Neuronal stem cell (in vitro differentiated cells): Measurements from ENCODE around the gene TBC1D10A.

ENCODE experiments used
- DNase-seq: peaks from one replicate; pipeline ENCODE4 v3.0.0-alpha.2; 2013; ENCODE audit warnings: low spot score
- H2AFZ ChIP-seq: one replicate; pipeline ENCODE4 v1.6.1; 2013; ENCODE audit warnings: mild to moderate bottlenecking, low read length, inconsistent platforms
- H2AK5ac ChIP-seq: 2 replicates; pipeline ENCODE4 v1.6.1; 2013; ENCODE audit warnings: low read depth, mild to moderate bottlenecking, inconsistent platforms, low read length, moderate library complexity, mixed read lengths
- H2BK120ac ChIP-seq: 2 replicates; pipeline ENCODE4 v1.6.1; 2013; ENCODE audit warnings: low read depth, mild to moderate bottlenecking, inconsistent platforms, low read length, moderate library complexity, mixed read lengths
- H2BK12ac ChIP-seq: one replicate; pipeline ENCODE4 v1.6.1; 2013; ENCODE audit warnings: low read length, inconsistent platforms
- H2BK15ac ChIP-seq: 2 replicates; pipeline ENCODE4 v1.6.1; 2013; ENCODE audit warnings: mild to moderate bottlenecking, low read length, inconsistent platforms, mixed read lengths
- H2BK5ac ChIP-seq: one replicate; pipeline ENCODE4 v1.6.1; 2013; ENCODE audit warnings: inconsistent platforms, mild to moderate bottlenecking, low read length, moderate library complexity
- H3K14ac ChIP-seq: one replicate; pipeline ENCODE4 v1.6.1; 2013; ENCODE audit warnings: low read length, inconsistent platforms
- H3K18ac ChIP-seq: 2 replicates; pipeline ENCODE4 v1.6.1; 2013; ENCODE audit warnings: low read length, inconsistent platforms
- H3K23ac ChIP-seq: 2 replicates; pipeline ENCODE4 v1.6.1; 2013; ENCODE audit warnings: low read depth, mild to moderate bottlenecking, mixed read lengths, low read length, inconsistent platforms; ENCODE audit not compliant: poor library complexity
- H3K27ac ChIP-seq: replicated peaks from 3 replicates; pipeline ENCODE4 v1.5.1; 2013; ENCODE audit warnings: low read length, inconsistent platforms
- H3K27me3 ChIP-seq, 3 experiments: 2 replicates each; pipeline ENCODE4 v1.6.1; 2013; ENCODE audit warnings: low read length in 3 of 3, mild to moderate bottlenecking in 2 of 3, inconsistent platforms in 1 of 3, low read depth in 1 of 3, mixed read lengths in 1 of 3, moderate library complexity in 1 of 3; ENCODE audit not compliant: control insufficient read depth in 3 of 3, insufficient read depth in 3 of 3
- H3K36me3 ChIP-seq, 2 donors: replicated peaks in 1 of 2; 2 replicates each; pipeline ENCODE4 v1.6.1; 2013; ENCODE audit warnings: low read length in 2 of 2; ENCODE audit not compliant: control insufficient read depth in 2 of 2, insufficient read depth in 2 of 2
- H3K4ac ChIP-seq: 2 replicates; pipeline ENCODE4 v1.6.1; 2013; ENCODE audit warnings: inconsistent platforms, mild to moderate bottlenecking, low read length, moderate library complexity
- H3K4me1 ChIP-seq, 2 donors: 1 replicate in 1 of 2; 2 replicates in 1 of 2; pipeline ENCODE4 v1.6.1; 2013; ENCODE audit warnings: low read length in 2 of 2, low read depth in 1 of 2; ENCODE audit not compliant: control insufficient read depth in 2 of 2, insufficient read depth in 1 of 2
- H3K4me2 ChIP-seq: one replicate; pipeline ENCODE4 v1.6.1; 2013; ENCODE audit warnings: mild to moderate bottlenecking, low read length, inconsistent platforms; ENCODE audit not compliant: insufficient read depth, poor library complexity, severe bottlenecking
- H3K4me3 ChIP-seq, 2 donors: 2 replicates each; pipeline ENCODE4 v1.5.1; 2013; ENCODE audit warnings: low read length in 2 of 2, mild to moderate bottlenecking in 2 of 2, inconsistent platforms in 1 of 2, moderate library complexity in 1 of 2
- H3K79me1 ChIP-seq: one replicate; pipeline ENCODE4 v1.6.1; 2013; ENCODE audit warnings: low read depth, mild to moderate bottlenecking, inconsistent platforms, low read length, moderate library complexity
- H3K9ac ChIP-seq: one replicate; pipeline ENCODE4 v1.6.1; 2013; ENCODE audit warnings: mild to moderate bottlenecking, low read depth, low read length, inconsistent platforms; ENCODE audit not compliant: poor library complexity
- H3K9me3 ChIP-seq, 2 donors: replicated peaks in 1 of 2; 2 replicates each; pipeline versions ENCODE3 to v1.6.1; 2013; ENCODE audit warnings: low read length in 2 of 2, mild to moderate bottlenecking in 2 of 2, inconsistent platforms in 1 of 2, low read depth in 1 of 2, mixed read lengths in 1 of 2, moderate library complexity in 1 of 2; ENCODE audit not compliant: control insufficient read depth in 2 of 2, insufficient read depth in 1 of 2
- H4K8ac ChIP-seq: one replicate; pipeline ENCODE4 v1.6.1; 2013; ENCODE audit warnings: low read depth, mild to moderate bottlenecking, inconsistent platforms, low read length, moderate library complexity
- H4K91ac ChIP-seq: one replicate; pipeline ENCODE4 v1.6.1; 2013; ENCODE audit warnings: low read length, low read depth, mild to moderate bottlenecking, inconsistent platforms; ENCODE audit not compliant: poor library complexity
- WGBS, 2 donors: extraction: QIAGEN DNeasy Blood & Tissue Kit; methylation state at CpG; one replicate each; pipeline ENCODE4 v1.1.7; 2013; ENCODE audit warnings: missing lambda C conversion rate in 2 of 2, mixed read lengths in 1 of 2; ENCODE audit not compliant: insufficient read length in 2 of 2, insufficient replicate concordance in 1 of 2; ENCODE audit errors: extremely low coverage in 2 of 2; 5-methylcytosine and 5-hydroxymethylcytosine counted together

TBC1D10A gene

GRCh38 chr22:30372915-30373314 lies 46.2 kb upstream of the TBC1D10A start:
- no peak overlapping the region for H2AFZ ChIP-seq
- H3K79me1 ChIP-seq = peaks cover 2% of the 10 kb centered on the region
- H2AK5ac ChIP-seq = no peak overlapping the region
- no peak for DNase-seq
- no peaks in the 10 kb centered on the region for H3K27me3 ChIP-seq
- no peak overlapping the region for H3K14ac ChIP-seq
- no peak overlapping the region for H3K4ac ChIP-seq
- H4K8ac ChIP-seq = no peak overlapping the region
- H3K9me3 ChIP-seq = no peaks in the 10 kb centered on the region
- no peak overlapping the region for H4K91ac ChIP-seq
- peaks cover 2 to 6% of the 10 kb centered on the region in 2 donors for H3K4me1 ChIP-seq
- no peak overlapping the region for H2BK5ac ChIP-seq
- no peak overlapping the region for H3K9ac ChIP-seq
- no peak overlapping the region for H3K4me3 ChIP-seq
- no peak overlapping the region for H3K18ac ChIP-seq
- H3K4me2 ChIP-seq = no peak overlapping the region
- no CpG with 5 or more reads among the region's 8 CpGs for WGBS, 2 donors
- no peak overlapping the region for H2BK12ac ChIP-seq
- H3K36me3 ChIP-seq = peaks cover 12 to 17% of the 10 kb centered on the region in 2 donors
- H3K23ac ChIP-seq = peak overlapping the region; percentile 6
- no peak overlapping the region for H2BK15ac ChIP-seq
- no peak overlapping the region for H3K27ac ChIP-seq
- no peak overlapping the region for H2BK120ac ChIP-seq

- Histone ChIP-seq H3K23ac (peak overlapping the region; percentile 38), H3K4me3 (no peak overlapping the region), H3K27me3 (no peaks in the 10 kb centered on the region), H2BK15ac (no peak overlapping the region), H2BK5ac (no peak overlapping the region), H3K9me3 (no peaks in the 10 kb centered on the region), H4K8ac (no peak overlapping the region), H4K91ac (peak overlapping the region; percentile 14), H2AK5ac (no peak overlapping the region), H2AFZ (no peak overlapping the region), H2BK120ac (no peak overlapping the region), H3K4ac (no peak overlapping the region), H3K27ac (no peak overlapping the region), H3K4me1 (peaks cover 2 to 6% of the 10 kb centered on the region in 2 donors), H3K79me1 (peaks cover 2% of the 10 kb centered on the region), H3K4me2 (no peak overlapping the region), H2BK12ac (peak overlapping the region; percentile 23), H3K14ac (peak overlapping the region; percentile 77), H3K18ac (peak overlapping the region; percentile 23), H3K9ac (no peak overlapping the region), H3K36me3 (peaks cover 8 to 9% of the 10 kb centered on the region in 2 donors)
- no peak for DNase-seq
- no CpG with 5 or more reads among the region's 13 CpGs for WGBS, 2 donors
Observed at GRCh38 chr22:30371981-30372380, 45.2 kb upstream of the TBC1D10A start.

- Histone ChIP-seq H2BK5ac (no peak overlapping the region), H3K9ac (no peak overlapping the region), H3K4me3 (no peak overlapping the region), H3K14ac (no peak overlapping the region), H2BK120ac (no peak overlapping the region), H3K27ac (no peak overlapping the region), H3K27me3 (no peaks in the 10 kb centered on the region), H4K91ac (no peak overlapping the region), H3K4me1 (peaks cover 2 to 6% of the 10 kb centered on the region in 2 donors), H2BK15ac (no peak overlapping the region), H3K23ac (no peak overlapping the region), H2AFZ (no peak overlapping the region), H2AK5ac (no peak overlapping the region), H3K4ac (no peak overlapping the region), H2BK12ac (no peak overlapping the region), H4K8ac (no peak overlapping the region), H3K18ac (no peak overlapping the region), H3K9me3 (no peaks in the 10 kb centered on the region), H3K79me1 (peaks cover 2% of the 10 kb centered on the region), H3K36me3 (peaks cover 3 to 9% of the 10 kb centered on the region in 2 donors), H3K4me2 (no peak overlapping the region)
- no CpG with 5 or more reads among the region's 9 CpGs for WGBS, 2 donors
- no peak for DNase-seq
Observed at GRCh38 chr22:30371321-30371720, 44.6 kb upstream of the TBC1D10A start.

- peaks cover 2 to 6% of the 10 kb centered on the region in 2 donors for H3K4me1 ChIP-seq
- peak overlapping the region; percentile 87 for H3K23ac ChIP-seq
- no peak overlapping the region for H3K4me3 ChIP-seq
- H2BK5ac ChIP-seq = no peak overlapping the region
- H2BK15ac ChIP-seq = peak overlapping the region; percentile 25
- peaks cover 3 to 12% of the 10 kb centered on the region in 2 donors for H3K36me3 ChIP-seq
- H3K9ac ChIP-seq = no peak overlapping the region
- H3K27ac ChIP-seq = no peak overlapping the region
- peaks cover 2% of the 10 kb centered on the region for H3K79me1 ChIP-seq
- no peak overlapping the region for H4K8ac ChIP-seq
- H3K9me3 ChIP-seq = no peaks in the 10 kb centered on the region
- H3K27me3 ChIP-seq = no peaks in the 10 kb centered on the region
- H2BK12ac ChIP-seq = no peak overlapping the region
- H3K4me2 ChIP-seq = no peak overlapping the region
- no peak overlapping the region for H2AFZ ChIP-seq
- no peak overlapping the region for H2AK5ac ChIP-seq
- no peak overlapping the region for H3K18ac ChIP-seq
- no peak overlapping the region for H2BK120ac ChIP-seq
- no peak overlapping the region for H4K91ac ChIP-seq
- H3K4ac ChIP-seq = no peak overlapping the region
- no peak overlapping the region for H3K14ac ChIP-seq
- WGBS, 2 donors = no CpG with 5 or more reads among the region's 19 CpGs
- DNase-seq = no peak
Observed at GRCh38 chr22:30370641-30371230, 44.0 kb upstream of the TBC1D10A start.
